Adipose tissue (tissue), 3 donors: ENCODE data around the gene TXNDC8. TPM values are rescaled to one million over a fixed set of nuclear protein-coding genes. Genes with fewer than 3 reads are reported as not detected.

Source experiments
- H3K27ac ChIP-seq: one replicate; pipeline ENCODE4 v1.5.1; 2013; ENCODE audit warnings: low read depth, low read length
- WGBS, 3 donors: extraction: QIAGEN DNeasy Blood & Tissue Kit; methylation state at CpG; one replicate each; pipeline ENCODE4 v1.1.7; 2013; 5-methylcytosine and 5-hydroxymethylcytosine counted together
- polyA plus RNA-seq, 3 donors: library from polyadenylated mRNA; stranded (reverse); fragments of 200-250 nt; gene quantifications; one replicate each; pipeline ENCODE4 v1.2.3, GENCODE V29; 2013
- donor health status: healthy with polysubstance abuse.
- donor health status: Bipolar disorder and iron deficiency.
- donor health status: healthy.

The TXNDC8 gene
- polyA plus RNA-seq, 3 donors: not detected

DNA sequence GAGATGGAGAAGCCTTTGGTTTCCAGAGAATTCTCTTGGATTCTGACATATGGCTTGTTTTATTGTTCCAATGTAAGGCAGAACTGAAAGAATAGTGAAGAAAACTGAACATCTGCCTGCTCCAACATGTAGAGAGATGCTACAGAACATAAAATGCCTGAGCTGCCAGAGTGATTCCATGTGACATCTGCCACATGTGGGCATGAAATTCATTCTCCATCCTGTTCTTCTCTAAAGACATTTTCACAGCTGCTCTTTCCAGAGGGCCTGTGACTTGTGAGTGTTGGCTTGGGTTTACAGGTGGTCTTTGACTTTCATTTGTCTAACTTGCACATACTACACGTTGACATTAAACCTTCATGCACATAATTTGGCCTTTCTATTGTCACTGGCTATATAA is 47.7 kb downstream of the TXNDC8 start:
- 73 to 100% (median 81%) methylated on average over 1 of the region's 1 CpG for WGBS, 3 donors
- no peak overlapping the region for H3K27ac ChIP-seq

DNA sequence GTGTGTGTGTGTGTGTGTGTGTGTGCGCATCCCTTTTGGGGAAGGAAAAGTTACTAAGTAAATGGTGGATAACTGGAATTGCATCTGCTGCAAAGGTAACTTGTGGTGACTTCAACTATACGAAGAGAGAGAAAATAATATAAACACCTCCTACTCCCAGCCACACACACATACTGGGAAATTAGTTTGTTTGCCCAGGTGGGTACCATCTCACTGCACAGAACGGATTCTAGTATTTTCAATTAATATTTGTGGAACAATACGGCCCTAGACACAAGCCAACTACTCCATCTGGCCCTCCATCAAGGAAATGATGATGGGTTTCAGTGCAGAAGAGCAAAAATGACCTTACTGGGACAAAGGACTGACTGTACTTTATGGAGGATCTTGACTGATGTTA is 49.2 kb downstream of the TXNDC8 start:
- WGBS, 3 donors: 53 to 77% (median 75%) methylated on average over 4 of the region's 4 CpGs
- no peak overlapping the region for H3K27ac ChIP-seq

DNA sequence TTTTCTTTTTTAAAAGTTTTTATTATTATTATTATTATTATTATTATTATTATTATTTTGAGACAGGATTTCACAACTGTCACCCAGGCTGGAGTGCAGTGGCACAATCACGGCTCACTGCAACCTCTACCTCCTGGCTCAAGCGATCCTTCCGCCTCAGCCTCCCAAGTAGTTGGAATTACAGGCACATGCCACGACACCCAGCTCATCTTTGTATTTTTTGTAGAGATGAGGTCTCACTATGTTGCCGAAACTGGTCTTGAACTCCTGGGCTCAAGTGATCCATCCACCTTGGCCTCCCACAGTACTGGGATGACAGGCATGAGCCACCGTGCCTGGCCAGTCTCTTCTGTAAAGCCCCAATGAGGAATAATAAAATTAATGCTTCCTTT is 50.4 kb downstream of the TXNDC8 start:
- WGBS, 3 donors: 90 to 97% (median 92%) methylated on average over 6 of the region's 6 CpGs
- H3K27ac ChIP-seq: no peak overlapping the region

DNA sequence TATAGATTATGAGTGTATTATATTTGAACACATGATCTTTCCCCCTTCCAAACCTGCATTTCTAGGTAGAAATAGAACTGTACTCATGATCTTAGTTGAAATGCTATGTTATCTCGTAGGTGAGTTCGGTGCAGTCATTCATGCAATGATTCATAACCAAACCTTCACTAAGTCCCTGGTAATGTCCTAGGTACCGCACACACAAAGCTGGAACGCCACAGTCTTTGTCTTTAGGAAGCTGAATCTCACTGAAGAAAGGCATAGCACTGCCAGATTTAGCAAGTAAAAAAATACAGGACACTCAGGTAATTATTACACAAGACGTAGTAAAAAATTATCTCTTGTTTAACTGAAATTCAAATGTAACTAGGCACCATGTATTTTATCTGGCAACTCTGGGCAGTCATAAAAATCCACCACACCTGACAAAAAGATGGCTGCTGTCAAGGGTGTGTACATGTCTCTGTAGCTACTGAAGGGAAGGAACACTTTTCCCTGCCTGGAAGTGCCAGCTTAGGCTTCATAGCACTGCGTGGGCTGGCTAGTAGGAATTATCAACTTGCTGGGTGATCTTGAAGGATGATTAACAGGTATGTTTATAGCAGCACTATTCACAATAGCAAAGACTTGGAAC is 53.3 kb downstream of the TXNDC8 start:
- 72 to 86% (median 81%) methylated on average over 6 of the region's 6 CpGs for WGBS, 3 donors
- H3K27ac ChIP-seq: no peak overlapping the region

DNA sequence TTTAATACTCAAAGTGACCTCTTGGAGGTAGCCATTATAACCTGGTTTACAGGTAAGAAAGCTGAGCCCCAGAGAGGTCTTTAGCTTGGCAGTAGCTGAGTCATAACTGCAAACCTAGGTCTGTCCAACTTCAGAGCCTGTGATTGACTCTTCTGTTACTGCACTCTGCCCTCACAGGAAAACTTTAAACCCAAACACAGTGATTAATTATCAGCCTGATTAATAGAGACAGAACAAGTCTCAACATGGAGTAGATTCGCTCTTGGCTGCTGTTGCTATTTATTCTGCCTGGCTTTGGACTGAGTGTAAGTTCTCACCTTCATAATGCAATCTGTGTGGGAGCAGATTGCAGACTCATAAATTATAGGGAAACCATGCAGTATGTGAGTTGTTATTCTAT is 53.9 kb downstream of the TXNDC8 start:
- no peak overlapping the region for H3K27ac ChIP-seq
- 25 to 69% (median 62%) methylated on average over 1 of the region's 1 CpG for WGBS, 3 donors

DNA sequence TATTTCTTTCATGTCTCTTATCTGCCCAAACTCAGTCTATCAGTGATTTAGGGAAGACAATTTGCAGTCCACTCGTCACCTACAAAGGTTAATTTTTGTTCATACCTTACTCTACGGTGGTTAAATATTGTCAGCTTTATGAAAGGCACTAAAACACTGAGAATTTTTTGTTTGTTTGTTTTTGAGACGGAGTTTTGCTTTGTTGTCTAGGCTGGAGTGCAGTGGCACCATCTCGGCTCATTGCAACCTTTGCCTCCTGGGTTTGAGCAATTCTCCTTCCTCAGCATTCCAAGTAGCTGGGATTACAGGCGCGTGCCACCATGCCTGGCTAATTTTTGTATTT is 55.0 kb downstream of the TXNDC8 start:
- no peak overlapping the region for H3K27ac ChIP-seq
- WGBS, 3 donors: 71 to 90% (median 89%) methylated on average over 6 of the region's 6 CpGs

DNA sequence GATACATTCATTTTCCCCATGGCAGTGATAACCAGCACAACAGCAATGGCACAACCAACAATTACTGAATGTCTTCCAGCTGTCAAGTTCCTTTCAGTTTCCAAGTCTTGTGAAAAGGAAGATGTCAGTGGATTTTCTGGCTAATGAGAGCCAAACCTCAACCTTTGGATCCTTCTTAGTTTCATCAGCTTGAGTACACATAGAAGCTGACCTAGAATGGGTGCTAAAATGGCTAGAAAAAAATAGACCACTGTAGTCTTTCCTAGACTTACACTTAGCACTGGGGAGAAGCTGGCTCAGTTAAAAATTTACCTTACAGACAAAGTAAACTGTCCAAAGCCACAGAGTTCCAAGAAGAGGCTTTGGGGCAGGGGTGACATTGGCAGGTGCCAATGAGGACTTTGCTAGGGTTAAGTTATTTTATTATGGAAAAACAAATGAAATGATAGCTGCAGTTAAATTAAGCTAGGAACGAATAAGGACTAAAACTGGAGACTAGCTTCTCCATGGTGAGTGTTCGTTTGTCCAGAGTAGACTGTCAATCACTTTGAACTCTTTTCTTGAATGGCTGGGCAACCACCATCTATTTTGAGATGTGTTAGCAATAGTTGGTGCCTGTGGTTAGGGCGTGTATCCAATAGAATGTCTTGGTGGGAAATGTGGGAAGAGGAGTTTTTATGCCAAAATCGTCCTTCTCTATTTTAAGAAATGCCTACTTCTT is 55.5 kb downstream of the TXNDC8 start:
- WGBS, 3 donors: 50 to 65% (median 56%) methylated on average over 4 of the region's 4 CpGs
- H3K27ac ChIP-seq: no peak overlapping the region

DNA sequence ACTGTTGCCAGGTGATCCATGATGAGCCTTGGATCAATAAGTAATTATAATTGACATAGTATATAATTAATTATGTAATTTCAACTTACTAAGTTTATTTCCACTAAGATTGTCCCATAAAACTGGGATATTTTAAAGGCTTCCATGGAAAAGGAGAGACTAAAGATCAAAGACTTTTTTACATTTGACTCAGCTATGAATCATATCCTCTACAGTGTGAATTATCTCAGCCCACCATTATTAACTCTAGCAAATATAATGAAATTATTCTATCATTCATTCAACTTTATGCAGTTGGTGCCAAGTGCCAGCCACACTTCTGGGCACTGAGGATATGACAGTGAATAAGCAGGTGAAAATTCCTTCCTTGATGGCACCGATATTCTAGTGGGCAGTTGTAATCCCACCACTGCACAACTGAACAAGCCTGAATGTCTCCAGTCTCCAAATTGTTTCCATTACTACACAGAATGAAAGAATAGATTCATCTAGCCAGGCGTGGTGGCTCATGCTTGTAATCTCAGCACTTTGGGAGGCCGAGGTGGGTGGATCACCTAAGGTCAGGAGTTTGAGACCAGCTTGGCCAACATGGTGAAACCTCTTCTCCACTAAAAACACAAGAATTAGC is 59.5 kb downstream of the TXNDC8 start:
- no peak overlapping the region for H3K27ac ChIP-seq

DNA sequence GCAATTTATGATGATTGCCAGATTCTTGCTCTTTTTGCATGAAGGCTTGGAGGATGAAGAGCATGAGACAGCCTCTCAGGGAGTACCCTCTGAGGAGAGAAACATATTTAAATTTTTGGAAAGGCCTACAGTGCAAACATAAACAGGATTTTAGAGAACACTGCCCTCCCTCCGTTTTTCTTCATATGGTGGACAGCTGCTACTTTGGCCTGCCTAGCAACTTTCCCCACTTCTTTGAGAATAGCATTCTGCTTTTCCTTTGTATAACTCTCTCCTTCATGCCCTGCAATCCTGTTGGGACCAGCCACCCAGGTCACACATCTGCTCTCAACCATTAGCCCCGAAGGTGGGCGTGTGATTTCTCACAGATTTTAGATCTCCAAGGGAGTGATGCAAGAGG is 60.9 kb downstream of the TXNDC8 start:
- no peak overlapping the region for H3K27ac ChIP-seq
- WGBS, 3 donors: 51 to 72% (median 54%) methylated on average over 3 of the region's 3 CpGs

More for the DNA sequence above, 59.5 kb downstream of the TXNDC8 start:
- 76 to 83% (median 80%) methylated on average over 3 of the region's 3 CpGs for WGBS, 3 donors

DNA sequence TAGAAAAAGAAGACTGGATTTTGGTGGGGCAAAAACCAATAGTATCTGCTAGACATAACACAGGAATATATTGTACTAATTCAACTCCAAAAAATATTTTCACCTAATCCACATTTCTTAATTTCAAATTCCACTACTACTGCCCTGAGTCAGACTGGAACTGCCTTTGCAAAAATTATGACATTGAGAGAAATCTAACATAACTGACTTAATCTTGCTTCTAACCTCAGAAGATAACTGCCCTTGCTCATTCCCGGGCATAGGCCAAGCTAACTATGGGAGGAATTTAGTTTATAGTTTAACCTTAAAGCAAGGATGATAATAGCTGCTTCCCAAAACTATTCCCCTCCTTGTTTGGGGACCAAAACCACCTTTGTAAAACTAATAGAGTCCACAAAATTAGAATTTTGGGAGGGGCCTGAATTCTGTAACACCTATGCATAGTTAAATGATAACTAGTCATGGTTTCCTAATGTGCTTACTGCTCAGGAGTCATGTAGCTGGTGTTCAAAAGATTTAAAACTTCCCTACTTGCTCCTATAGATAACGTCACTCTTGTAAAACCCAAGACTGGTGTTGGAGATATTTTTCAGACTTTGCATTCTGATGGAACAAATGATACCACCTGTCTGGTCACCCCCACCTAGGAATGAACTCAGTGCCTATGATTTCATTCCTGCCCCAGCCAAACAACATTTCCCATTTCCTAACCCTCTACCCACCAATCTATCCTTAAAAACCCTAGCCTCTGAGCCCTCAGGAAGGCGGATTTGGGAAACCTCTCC is 67.3 kb downstream of the TXNDC8 start:
- H3K27ac ChIP-seq: no peak overlapping the region
- 80 to 89% (median 86%) methylated on average over 3 of the region's 3 CpGs for WGBS, 3 donors

DNA sequence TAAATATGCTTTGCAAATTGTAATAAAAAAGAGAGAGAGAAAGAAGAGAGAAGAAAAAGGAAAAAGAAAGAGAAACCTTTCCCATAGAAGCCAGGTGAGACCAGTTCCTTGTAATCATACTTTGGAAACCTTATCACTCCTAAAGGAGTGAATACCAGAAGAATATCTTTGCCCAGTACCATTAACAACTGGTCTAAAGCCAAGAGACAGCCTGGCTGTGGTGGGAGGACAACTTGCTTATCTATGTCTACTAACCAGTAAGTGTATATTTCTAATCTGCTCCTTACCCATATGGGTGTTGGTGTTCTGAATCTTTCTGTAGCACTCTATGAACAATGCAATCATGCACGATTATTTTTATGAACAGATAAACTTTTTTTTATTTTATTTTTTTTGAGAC is 70.9 kb downstream of the TXNDC8 start:
- H3K27ac ChIP-seq: no peak overlapping the region

DNA sequence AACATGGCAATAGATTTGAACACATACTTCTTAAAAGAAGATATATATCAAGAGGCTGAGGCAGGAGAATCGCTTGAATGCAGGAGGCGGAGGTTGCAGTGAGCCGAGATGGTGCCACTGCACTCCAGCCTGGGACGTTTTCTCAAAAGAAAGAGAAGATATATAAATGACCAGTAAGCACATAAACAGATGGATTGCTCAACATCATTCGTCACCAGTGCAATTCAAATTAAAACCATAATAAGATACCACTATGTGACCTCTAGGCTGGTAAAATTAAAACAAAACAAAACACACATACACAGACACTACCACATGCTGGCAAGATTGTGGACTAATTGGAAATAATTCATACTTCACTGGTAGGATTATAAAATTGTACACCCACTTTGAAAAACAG is 76.0 kb downstream of the TXNDC8 start:
- 68 to 79% (median 75%) methylated on average over 5 of the region's 5 CpGs for WGBS, 3 donors
- H3K27ac ChIP-seq: no peak overlapping the region

More for the DNA sequence above, 70.9 kb downstream of the TXNDC8 start:
- WGBS, 3 donors: 33 to 45% methylated on average over 1 of the region's 1 CpG; no CpG with 5 or more reads in 1 of the 3 donors

DNA sequence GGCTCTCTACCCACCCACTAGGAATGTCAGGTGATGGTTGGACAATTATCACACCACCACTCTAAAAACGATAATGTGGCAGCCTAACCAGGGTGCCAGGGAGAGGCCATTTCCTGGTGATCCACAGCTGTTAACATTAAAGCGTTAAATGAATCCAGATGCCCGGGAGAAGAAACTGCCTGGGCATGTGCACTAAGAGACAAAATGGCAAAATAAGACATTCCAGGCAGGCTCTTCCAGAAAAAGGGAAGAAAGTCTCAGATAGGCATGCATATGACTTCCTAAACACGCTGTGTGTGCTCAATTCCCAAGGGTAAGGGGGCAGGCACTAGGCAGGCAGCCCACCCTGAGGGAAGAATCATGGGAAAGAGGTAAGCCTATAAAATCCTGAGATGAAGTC is 76.8 kb downstream of the TXNDC8 start:
- no peak overlapping the region for H3K27ac ChIP-seq
- 35 to 56% (median 41%) methylated on average over 4 of the region's 4 CpGs for WGBS, 3 donors

DNA sequence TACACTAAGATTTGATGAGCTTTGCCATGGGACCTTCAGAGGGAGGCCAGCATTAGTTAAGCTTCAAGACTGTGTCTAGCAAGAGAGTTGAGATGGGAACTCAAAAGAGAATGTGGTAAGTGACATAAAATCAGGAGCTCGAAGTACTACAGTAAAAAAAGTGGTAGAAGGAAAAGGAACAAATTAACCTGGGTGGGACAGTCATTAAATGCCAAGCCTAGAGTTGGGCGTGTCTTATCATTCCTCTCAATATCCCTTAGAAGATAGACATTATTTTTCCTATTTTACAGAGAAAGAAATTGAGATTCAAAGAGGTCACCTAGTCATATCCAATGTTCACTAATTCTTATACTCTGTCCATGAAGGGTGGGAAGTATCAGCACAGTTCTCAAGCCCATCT is 78.1 kb downstream of the TXNDC8 start:
- 73 to 93% (median 90%) methylated on average over 2 of the region's 2 CpGs for WGBS, 3 donors
- no peak overlapping the region for H3K27ac ChIP-seq

DNA sequence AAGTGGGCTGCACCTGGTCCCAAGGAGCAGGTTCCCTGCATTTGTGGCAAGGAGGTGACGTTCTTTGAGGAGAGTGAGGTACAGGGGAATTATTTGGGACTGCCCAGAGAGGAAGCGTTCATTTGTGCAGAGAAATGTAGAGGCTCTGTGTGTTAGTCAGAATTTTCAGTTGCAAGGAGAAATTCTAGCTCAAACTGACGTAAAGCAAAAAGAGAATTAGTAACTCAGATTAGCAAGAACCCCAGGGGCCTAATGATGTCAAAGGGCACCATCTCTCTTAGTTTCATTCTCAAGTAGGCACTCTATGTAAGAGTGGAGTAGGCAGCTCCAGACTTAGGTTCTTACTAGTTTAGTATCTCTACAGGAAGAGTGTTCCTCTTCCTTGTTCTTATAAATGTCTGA is 79.0 kb downstream of the TXNDC8 start:
- WGBS, 3 donors: 86 to 90% (median 89%) methylated on average over 3 of the region's 3 CpGs
- no peak overlapping the region for H3K27ac ChIP-seq

DNA sequence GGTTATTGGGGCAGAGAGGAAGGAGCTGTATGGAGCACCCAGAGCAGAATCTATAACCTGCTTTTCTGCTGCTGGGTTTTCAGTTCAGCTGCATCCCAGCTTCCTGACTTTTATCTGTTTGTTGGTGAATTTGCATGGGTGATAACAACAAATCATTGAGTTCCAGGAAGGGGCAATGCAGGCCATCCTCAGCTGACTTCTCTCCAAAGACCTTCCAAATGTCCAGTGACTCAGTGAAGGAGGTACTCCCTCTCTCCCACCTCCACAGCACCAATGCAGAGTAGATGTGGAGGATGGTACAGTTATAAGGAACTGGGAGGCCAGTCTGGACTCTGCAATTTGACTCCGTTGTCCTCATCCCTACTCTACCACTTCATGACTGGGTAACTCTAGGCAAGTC is 79.7 kb downstream of the TXNDC8 start:
- WGBS, 3 donors: 86 to 96% (median 90%) methylated on average over 1 of the region's 1 CpG
- H3K27ac ChIP-seq: no peak overlapping the region

DNA sequence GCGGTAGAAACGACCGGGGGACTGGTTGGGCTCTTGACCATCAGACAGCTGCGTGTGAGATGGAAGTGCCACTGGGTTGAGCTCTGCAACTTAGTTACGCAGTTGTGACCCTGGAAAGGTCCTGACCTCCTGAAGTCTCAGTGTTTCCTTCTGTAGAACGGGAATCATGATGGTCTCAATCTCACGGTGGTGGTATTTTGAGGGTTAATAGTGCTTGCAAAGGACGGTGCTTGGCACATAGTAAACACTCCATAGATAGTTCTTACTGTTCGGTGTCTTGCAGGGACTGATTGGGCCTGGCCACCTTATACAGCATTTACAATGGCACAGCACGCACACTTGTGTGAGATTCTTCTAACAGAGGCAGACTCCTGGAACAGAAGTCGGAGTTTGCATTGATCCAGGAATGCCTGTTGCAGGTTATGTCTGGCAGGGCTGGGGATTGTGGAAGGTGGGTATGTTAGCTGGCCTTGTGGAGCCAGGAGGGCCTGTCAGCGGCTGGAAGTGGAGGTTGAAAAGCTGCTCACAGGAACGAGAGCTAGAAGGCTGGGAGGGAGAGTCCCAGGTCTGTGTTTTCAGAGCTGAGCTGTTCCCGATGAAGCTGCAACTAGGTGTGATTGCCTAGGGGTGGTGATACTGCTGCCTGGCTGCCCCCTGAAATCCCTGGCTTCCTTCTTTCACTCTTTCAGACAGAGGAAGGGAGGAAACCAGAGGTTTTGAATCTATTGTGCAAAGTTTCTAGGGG is 80.4 kb downstream of the TXNDC8 start:
- H3K27ac ChIP-seq: peak overlapping the region; percentile 89
- 7 to 15% (median 12%) methylated on average over 14 of the region's 14 CpGs for WGBS, 3 donors

DNA sequence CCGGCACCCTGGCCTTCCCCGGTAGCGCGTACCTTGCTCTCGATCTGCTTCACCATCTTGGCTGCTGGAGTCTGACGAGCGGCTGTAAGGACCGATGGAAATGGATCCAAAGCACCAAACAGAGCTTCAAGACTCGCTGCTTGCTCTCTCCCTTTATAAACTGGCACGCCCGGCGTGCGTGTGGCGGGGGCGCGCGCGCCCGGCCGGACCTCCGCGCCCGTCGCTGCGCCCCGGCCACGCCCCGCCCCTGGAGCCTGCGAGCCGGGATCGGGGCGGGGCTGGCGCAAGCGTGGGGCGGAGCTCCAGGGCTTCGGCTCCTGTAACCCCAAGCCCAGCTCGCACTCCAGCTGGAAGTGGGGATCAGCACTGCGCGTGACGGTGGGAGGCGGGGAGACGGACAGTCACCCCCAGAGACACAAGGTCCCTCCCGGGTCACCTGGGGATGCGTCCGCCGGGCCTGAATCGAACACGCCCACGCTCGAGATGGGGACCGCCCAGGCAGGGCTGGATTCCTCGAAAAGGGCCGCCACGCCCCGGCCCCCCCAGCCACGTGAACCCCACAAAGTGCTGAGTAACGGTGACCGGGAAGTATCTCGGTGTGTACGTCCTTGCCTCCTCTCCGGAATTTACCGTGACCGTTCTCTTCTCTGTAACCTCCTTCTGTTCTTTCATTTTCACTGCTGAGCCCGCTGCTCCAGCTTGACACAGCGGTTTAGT is 81.1 kb downstream of the TXNDC8 start, which contains the start of gene TXN:
TSS of gene TXN (minus strand) at position 128 of the 717 bp plus-strand sequence. CDS start at position 56, 72 bp downstream.
- WGBS, 3 donors: 0 to 1% (median 1%) methylated on average over 61 to 65 of the region's 65 CpGs
- peak within 1 kb of the TSS; percentile 89 for H3K27ac ChIP-seq
